GM21786 (cell line): ENCODE results near the gene C2CD4B.

ENCODE experiments used
- ATAC-seq: cut with Tn5 transposase; IDR thresholded peaks from one replicate; pipeline ENCODE4 v1.9.1; 2021; ENCODE audit not compliant: unreplicated experiment

The C2CD4B gene

GRCh38 chr15:62150445-62150844 lies 14.6 kb downstream of the C2CD4B start:
- no peak for ATAC-seq

- no peak for ATAC-seq
Measured at GRCh38 chr15:62149729-62150128, 15.4 kb downstream of the C2CD4B start.

- ATAC-seq, result no peak
Measured at GRCh38 chr15:62147551-62147950, 17.5 kb downstream of the C2CD4B start.

GRCh38 chr15:62147149-62147548 lies 17.9 kb downstream of the C2CD4B start:
- no peak for ATAC-seq

GRCh38 chr15:62145015-62145735 lies 19.9 kb downstream of the C2CD4B start:
- no peak for ATAC-seq

- no peak for ATAC-seq
Measured at GRCh38 chr15:62142736-62143135, 22.3 kb downstream of the C2CD4B start.

- no peak for ATAC-seq
Measured at GRCh38 chr15:62141643-62142588, 23.2 kb downstream of the C2CD4B start.

- ATAC-seq, result no peak
Measured at GRCh38 chr15:62141200-62141599, 23.9 kb downstream of the C2CD4B start.

GRCh38 chr15:62138124-62138523 lies 27.0 kb downstream of the C2CD4B start:
- ATAC-seq, result no peak

- no peak for ATAC-seq
Measured at GRCh38 chr15:62136911-62137865, 27.9 kb downstream of the C2CD4B start.

GRCh38 chr15:62135532-62136134 lies 29.5 kb downstream of the C2CD4B start:
- ATAC-seq, result no peak

- ATAC-seq, result no peak
Measured at GRCh38 chr15:62133141-62133540, 31.9 kb downstream of the C2CD4B start.

- no peak for ATAC-seq
Measured at GRCh38 chr15:62128916-62129315, 36.2 kb downstream of the C2CD4B start.

GRCh38 chr15:62126364-62126763 lies 38.7 kb downstream of the C2CD4B start:
- no peak for ATAC-seq

GRCh38 chr15:62125773-62126172 lies 39.3 kb downstream of the C2CD4B start:
- ATAC-seq, result no peak

- ATAC-seq, result no peak
Measured at GRCh38 chr15:62124973-62125303, 40.1 kb downstream of the C2CD4B start.

- ATAC-seq, result no peak
Measured at GRCh38 chr15:62124176-62124972, 40.7 kb downstream of the C2CD4B start.

GRCh38 chr15:62122249-62122648 lies 42.8 kb downstream of the C2CD4B start:
- no peak for ATAC-seq

GRCh38 chr15:62121273-62122015 lies 43.6 kb downstream of the C2CD4B start:
- no peak for ATAC-seq
